HK-2 (cell line): ENCODE results near the gene IL17REL.
"Not testable (repeated sequence)": the region's sequence is repeated elsewhere in the genome, so short reads cannot be mapped to it uniquely, and the experiment has no call there.

Experiments used
- DNase-seq: peaks from one replicate; pipeline ENCODE4 v3.0.0-alpha.2; 2018; ENCODE audit not compliant: unreplicated experiment

IL17REL gene

DNA sequence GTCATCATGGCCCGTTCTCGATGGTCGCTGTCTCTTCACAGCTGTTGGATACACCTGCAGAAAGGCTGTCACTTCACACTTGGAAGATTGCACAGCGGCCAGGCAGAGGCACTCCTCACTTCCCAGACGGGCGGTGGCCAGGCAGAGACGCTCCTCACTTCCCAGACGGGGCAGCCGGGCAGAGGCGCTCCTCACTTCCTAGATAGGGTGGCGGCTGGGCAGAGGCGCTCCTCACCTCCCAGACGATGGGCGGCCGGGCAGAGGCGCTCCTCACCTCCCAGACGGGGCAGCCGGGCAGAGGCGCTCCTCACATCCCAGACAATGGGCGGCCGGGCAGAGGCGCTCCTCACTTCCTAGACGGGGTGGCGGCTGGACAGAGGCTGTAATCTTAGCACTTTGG is 22.7 kb downstream of the IL17REL start:
- DNase-seq = not testable (repeated sequence)

DNA sequence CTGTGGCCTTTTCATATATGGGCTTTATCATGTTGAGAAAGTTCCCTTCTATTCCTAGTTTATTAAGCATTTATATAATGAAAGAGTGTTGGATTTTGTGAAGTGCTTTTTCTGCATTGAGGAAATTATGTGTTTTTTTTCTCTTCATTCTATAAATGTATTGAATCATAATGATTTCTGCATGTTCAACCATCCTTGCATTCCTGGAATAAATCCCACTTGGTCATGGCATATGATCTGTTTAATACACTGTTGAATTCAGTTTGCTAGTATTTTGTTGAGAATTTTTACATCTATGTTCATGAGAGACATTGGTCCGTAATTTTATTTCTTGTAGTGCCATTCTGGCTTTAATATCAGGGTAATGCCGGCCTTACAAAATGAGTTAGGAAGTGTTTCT is 26.2 kb downstream of the IL17REL start:
- DNase-seq = no peak

DNA sequence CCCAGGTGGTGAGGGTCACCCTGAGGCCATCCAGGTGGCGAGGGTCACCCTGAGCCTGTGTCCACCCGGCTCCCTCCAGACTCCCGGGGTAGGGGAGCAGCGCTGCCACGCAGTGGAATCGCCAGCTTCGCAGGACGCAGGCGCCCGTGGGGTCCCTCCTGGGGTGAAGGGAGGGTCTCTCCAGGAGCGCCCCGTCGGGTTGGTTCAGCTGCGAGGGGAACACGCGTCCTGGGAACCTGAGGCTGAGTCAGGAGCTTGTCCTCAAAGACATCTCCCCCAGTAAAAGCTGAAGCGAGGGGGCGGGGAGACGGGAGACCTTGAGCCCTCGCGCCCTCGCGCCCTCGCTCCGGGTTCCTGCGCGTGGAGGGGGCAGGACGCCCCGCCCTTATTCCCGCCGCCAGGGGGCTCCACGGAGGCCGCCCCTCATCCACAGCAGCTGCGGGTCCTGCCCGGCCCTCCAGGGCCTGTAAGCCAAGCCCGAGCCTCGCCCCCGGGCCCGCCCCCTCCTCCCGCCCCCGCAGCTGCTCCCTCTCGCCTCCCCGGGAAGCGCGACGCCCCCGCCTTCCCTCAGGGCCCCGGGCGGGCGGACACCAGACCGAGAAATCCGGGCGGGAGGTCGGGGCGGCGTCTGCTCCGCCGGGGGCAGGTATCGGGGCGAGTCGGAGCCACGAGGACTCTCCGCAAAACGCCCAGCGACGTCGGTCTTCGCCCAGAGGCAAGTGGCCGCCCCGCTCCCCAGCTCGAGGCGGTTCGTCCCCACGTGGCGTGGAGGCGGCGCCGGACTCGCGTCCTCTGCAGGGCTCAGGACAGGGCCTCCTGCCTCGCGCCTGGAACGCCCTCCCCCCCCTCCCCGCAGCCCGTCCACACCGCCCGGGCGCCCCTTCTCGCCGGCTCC is 29.2 kb downstream of the IL17REL start:
- no peak for DNase-seq

DNA sequence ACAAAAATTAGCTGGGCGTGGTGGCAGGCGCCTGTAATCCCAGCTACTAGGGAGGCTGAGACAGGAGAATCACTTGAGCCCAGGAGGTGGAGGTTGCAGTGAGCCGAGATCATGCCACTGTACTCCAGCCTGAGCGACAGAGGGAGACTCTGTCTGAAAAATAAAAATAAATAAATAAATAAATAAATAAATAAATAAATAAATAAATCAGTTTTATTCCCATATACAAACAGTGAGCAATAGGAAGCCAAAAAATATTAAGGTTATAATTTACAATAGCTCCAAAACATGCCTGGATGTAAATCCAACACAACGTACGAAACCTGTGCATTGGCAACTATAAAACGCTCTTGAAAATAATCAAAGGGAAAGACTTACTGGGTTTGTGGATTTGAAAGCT is 30.8 kb downstream of the IL17REL start:
- not testable (repeated sequence) for DNase-seq

DNA sequence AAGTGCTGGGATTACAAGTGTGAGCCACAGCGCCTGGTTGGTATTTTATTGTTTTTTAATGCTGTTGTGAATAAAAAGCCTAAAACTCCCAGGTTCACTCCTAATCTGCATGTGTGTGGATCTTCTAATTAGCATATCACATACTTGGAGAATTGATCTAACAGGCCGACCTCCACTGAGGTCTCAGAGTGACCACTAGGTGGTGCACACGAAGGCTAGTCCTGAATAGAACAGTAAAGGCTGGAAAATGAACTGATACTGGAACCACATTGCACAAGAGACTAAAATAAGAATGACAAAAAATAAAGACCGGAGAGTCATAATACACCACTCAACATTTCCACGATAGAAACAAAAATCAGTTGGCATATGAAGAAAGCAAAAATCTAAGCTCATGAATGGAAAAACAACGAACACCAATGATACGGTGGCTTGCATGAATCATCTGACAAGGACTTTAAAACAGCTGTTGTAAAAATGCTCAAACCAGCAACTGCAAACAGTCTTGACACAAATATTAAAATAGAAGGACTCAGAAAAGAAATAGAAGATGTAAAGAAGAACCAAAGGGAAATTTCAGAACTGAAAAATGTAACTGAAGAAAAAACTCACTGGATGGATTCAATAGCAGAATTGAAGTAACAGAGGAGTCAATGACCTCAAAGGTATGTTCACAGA is 32.8 kb downstream of the IL17REL start:
- DNase-seq = no peak

DNA sequence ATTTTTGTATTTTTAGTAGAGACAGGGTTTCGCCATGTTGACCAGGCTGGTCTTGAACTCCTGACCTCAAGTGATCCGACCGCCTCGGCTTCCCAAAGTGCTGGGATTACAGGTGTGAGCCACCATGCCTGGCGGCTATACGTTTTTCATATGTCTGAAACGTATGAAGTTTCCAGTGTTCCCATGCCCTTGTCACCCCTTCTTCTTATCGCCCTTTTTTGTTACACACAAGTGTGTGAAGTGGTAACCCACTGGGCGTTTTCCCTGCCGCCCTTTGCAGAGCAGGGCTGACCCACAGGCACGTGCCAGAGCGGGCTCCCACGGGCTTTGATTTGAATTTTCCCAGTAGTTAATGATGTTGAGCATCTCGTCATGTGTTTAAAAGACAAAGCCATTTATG is 35.0 kb downstream of the IL17REL start:
- DNase-seq = no peak

DNA sequence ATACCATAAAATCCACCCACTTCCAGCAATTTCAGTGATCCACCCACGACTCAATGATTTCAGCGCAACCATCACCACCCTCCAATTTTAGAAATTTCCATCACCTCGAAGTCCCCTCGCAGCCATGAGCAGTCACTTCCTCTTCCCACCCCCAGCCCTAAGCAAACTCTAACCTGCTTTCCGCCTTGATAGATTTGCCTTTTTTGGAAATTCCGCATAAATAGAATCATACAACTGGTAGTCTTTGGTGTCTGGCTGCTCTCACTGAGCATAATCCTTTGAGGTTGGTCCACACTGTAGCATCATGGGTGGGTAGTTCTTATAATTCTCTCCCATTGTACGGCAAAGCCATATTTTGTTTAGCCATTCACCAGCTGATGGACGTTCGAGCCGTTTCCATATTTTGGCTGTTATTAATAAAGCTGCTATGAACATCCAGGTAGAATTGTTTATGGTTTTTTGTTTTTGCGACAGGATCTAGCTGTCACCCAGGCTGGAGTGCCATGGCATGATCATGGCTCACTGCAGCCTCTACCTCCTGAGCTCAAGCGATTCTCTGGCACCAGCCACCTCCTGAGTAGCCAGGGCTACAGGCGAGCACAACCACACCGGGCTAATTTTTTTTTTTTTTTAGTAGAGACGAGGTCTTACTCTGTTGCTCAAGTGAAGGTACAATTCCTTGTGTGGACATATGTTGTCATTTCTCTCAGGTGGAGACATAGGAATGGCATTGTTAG is 36.0 kb downstream of the IL17REL start:
- no peak for DNase-seq

DNA sequence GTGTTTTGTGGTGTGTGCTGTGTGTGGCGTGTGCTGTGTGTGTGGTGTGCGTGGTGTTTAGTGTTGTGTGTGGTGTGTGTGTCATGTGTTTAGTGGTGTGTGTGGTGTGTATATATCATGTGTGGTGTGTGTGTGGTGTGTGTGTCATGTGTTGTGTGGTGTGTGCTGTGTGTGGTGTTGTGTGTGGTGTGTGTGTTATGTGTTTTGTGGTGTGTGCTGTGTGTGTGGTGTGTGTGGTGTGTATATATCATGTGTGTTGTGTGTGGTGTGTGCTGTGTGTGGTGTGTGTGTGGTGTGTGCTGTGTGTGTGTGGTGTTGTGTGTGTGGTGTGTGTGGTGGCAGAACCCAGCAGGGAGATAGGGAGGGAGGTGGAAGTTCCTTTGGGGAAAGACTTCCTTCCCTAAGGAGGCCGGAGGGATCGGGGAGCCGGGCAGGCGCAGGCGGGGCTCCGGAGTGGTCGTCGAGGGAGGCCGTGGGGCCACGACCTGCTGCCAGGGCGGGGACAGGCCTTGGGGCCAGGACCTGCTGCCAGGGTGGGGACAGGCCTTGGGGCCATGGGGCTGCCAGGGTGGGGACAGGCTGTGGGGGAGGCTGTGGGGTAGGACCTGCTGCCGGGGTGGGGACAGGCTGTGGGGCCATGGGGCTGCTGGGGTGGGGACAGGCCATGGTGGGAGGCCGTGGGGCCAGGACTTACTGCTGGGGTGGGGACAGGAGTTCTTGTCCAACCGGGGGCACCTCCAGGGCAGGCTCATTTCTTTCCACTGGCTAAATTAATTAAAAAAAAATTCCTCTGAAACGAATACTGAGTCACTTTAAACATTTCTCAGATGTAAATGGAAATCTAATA is 36.8 kb downstream of the IL17REL start:
- DNase-seq = no peak

DNA sequence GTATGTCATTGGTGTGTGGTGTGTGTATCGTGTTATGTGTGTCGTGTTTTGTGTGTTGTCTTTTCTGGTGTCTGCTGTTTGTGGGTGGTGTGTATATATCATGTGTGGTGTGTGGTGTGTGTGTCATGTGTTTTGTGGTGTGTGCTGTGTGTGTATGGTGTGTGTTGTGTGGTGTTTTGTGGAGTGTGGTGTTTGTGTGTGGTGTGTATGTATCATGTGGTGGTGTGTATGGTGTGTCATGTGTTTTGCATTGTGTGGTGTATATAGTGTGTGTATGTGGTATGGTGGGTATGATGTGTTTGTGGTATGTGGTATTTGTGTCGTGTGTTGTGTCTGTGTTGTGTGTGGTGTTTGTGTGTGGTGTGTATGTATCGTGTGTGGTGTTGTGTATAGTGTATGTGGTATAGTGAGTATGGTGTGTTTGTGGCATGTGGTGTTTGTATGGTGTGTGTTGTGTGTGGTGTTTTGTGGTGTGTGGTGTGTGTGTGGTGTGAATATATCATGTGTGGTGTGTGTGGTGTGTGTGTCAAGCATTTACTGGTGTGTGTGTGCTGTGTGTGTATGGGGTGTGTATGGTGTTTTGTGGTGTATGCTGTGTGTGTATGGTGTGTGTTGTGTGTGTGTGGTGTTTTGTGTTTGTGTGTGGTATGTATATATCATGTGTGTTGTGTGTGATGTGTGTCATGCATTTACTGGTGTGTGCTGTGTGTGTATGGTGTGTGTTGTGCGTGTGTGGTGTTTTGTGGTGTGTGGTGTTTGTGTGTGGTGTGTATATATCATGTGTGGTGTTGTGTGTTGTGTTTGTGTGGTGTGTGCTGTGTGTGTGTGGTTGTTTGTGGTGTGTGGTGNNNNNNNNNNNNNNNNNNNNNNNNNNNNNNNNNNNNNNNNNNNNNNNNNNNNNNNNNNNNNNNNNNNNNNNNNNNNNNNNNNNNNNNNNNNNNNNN is 39.3 kb downstream of the IL17REL start:
- no peak for DNase-seq

DNA sequence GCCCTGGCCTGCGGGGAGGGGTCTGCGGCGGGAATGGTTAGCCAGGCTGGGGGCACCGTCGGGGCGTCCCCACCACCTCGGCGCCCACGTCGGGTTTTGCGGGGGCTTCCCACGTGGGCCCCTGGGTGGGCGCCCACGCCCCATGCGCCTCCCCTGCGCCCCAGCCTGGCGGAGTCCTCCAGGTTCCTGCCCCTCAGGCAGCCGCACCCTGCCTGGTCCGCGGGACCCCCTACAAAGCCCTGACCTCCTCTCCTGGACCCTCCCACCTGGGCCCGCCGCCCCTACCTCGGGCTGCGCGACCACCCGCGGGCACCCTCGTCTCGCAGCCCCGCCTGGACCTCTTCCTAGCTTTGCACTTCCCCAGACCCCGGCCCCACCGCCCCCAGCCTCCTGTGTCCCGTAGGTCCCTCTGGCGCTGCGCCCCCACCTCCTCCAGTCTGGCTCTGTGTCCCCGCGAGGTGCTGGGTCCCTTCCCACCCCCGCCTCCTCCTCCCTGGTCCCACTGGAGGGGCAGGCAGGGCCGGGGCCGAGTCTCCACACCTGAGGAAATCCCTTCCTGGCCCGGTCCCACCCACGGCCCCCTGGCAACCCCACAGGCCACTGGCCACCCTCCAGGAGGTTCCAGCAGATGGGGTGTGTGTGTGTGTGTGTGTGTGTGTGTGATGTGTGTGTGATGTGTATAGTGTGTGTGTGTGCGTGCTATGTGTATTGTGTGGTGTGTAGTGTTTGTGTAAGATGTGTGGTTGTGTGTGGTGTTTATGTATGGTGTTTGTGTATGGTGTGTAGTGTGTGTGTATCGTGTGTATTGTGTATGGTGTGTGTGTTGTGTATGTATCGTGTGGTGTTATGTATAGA is 40.2 kb downstream of the IL17REL start:
- no peak for DNase-seq

DNA sequence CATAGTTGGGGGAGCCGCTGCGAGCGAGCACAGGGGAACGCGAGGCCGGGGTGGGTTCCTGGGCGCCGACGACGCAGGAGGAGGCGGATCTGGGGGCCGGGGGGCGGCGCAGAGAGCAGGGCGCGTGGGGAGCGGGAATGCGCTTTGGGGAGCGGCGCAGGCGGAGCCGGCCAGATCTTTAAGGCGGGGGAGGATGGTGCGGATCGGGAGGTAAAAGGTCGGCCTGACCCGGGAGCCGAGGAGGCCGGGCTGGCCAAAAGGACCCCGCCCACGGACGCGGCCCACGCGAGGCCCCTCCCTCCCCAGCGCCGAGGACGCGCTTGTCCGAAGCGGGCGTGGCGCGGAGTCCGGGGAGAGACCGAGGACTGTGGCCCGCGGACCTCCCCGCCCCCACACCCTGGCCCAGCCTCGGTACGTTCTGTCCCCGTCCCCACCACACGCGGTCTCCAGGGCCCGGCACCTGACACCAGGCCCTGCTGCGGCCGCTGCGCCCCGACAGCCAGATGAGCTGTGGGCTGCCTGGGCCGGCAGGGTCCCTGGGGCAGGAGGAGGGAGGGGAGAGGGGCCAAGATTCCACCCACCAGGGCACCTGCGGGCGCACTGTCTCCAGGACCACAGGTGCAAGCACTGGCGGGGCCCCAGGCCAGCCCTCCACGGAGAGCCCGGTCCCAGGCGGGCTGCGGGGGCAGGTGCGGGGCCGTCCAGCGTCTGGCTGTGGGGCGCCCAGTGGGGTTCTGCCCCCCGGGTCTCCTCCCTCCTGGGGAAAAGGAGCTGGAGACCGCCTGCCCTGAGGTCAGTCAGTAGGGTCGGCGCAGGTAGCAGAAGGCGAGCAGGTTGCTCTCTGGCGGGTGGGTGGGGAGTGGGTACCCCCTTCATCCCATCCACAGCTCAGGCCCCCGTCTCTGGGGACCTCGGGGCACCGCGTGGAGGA is 41.1 kb downstream of the IL17REL start:
- DNase-seq = peak; percentile 65

DNA sequence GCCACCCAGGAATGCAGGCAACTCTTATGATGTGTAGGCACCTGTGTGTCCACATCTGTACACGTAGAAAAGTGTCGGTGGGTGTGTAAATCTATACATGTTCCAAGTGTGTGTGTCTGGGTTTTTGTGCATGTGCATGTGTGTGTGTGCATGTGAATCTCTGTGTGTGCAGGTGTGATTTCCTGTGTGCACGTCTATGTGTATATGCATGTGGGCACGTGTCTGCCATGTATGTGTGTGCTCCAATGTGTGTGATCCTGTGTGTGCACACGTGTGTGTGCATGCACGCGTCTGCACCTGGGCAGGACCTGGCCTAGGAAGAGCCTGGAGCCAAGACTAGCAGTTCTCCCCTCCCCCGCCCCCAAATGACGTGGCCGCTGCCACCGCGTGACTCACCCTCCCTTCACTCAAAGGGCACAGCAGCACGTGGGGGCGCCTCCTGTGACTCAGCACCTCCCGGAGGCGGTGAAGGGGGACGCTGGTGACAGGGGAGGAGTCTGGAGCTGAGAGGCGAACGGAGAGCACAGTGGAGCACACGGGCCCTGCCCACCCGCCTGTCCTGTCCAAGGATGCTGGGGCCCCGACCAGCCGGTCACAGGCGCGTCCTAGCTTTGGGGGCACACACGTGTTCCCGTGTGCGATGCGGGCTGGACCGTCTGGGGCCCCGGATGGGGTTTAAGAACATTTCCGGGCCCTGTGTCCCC is 41.9 kb downstream of the IL17REL start:
- DNase-seq = peak; percentile 95

DNA sequence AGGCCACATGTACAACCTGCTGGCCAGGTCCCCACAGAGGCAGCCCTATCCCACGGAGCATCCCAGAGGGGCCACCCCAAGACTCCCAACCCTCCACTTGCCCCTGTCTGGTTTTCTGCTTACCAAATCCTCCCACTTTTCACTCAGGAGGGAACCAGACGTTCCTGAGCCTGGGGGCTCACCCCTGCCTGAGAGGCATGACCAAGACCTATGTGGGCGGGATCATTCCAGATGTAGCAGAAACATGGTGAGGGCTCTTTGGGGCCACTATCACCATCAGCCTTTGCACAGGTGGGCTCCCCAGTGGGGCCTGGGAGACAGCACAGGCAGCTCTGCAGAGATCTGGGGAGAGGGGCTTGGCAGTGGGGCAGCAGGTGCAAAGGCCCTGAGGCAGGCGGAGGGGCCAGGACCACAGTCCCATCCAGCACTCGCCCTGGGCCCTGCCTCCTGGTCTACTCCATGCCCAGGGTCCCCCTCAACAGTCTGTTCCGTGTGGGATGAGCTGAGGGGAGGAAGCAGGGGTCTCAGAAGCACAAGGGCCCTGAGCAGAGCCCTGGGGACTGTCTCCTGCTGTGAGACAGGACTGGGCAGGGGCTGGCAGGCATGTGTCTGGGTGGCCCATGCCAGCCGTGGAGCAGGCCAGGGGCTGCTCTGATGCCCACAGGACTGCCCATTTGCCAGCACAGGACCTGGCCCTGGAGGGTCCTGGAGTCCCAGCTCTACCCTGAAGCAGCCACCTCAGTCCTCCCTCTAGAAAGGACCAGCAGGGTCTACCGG is 42.6 kb downstream of the IL17REL start:
- DNase-seq = no peak

DNA sequence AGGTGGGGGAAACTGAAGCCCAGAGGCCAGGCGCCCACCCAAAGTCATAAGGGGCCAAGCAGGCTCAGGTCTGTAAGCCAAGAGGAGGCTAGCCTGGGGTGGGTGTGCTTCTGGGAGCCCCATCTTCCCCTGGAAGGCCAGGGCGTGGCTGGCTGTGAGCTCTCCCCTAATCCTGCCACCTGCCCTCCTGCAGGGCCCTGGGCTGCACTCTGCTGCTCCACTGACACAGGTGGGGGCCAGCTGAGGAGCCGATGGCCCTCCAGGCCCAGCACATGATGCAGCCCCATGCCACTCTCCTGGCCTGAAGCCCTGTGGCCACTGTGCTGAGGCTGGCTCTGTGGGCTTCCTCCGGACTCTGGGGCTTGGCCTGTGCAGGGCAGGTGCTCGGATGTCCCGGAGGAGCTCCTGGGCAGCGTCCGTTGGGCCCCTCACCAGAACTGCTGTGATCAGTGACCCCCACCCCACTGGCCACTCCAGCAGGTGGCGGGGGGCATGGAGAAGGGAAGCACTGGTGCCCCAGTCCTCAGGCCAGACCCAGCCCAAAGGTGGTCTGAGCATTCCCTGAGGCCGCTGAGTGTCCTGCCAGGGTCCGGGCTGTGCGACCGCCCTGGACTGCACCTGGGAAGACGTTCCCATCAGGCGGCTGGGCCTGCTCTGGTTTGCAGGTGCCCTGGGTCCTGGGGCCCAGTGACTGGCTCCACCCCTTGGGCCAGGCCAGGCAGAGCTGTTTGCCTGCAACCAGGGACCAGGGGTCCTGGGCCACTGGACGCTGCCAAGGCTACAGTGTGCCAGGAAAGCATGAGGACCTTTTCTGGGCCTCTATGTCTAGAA is 43.5 kb downstream of the IL17REL start:
- DNase-seq = no peak

DNA sequence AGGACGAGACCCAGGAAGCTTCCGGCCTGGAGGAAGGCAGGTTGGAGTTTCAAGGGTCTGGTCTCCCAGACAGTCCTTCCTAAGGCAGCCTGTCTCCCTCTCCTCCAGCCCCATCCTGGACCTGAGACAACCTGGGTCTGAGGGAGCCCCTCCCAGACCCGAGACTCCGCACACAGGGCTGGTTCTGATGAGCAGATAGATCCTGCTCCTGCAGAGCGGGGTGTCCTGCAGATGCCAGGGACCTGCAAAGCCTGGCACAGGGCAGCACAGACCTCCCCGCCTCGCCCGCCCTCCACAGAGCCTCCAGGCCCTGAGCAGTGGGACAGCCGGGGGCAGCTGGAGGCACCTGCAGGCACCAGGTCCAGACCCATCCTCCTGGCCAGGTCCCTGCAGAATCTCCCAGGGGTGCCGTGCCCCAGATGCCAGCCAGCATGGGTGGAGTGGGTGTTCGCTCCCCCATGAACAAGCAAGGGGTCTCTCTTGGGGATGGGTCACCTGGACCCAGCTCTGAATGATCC is 44.2 kb downstream of the IL17REL start:
- no peak for DNase-seq

DNA sequence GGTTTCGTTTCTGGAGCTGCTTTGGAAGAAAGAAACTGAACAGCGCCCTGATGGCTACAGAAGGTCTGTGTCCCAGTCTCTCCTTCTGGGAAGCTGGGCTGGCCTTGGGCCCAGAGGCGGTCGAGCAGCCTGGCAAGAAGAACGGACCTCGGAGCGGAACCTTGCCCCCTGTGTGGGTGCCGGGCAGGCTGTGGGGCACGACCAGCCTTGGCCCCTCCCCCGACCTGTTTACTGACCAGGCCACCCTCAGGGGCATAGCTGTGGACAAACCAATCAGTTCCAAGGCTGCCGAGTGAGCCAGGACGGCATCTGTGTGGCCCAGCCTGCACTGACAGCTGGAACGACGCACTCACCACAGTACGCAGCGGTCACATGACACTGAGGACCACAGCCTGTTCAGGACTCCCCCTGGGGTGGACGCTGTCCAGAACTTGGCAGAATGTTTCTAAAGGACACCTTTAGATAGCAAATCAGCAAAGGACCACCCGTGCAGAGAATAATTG is 44.8 kb downstream of the IL17REL start:
- no peak for DNase-seq
